ENCODE data around the gene BLOC1S4.
"Not testable (repeated sequence)": the region's sequence is repeated elsewhere in the genome, so short reads cannot be mapped to it uniquely, and the experiment has no call there.

Gene BLOC1S4

DNA sequence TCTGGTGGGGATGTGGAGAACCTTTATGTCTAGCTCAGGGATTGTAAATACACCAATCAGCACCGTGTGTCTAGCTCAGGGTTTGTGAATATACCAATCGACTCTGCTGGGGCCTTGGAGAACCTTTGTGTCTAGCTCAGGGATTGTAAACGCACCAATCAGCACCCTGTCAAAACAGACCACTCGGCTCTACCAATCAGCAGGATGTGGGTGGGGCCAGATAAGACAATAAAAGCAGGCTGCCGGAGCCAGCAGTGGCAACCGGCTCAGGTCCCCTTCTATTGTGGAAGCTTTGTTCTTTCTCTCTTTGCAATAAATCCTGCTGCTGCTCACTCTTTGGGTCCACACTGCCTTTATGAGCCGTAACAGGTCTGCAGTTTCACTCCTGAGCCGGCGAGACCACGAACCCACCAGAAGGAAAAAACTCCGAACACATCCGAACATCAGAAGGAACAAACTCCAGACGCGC is 42.7 kb upstream of the BLOC1S4 start:
- H3K9ac ChIP-seq (ENCODE audit: low read length): peak overlapping the region; percentile 44
- H2BK5ac ChIP-seq (ENCODE audit: low read length); H3K36me3 ChIP-seq (ENCODE audit: control insufficient read depth, insufficient read depth, low read length); H2BK15ac ChIP-seq (replicated peaks; ENCODE audit: low read depth); H3K27ac ChIP-seq (ENCODE audit: low read depth, low read length); H2AK5ac ChIP-seq (ENCODE audit: low read length); DNase-seq; H2BK120ac ChIP-seq (ENCODE audit: low read depth, low read length); H4K8ac ChIP-seq (ENCODE audit: low read depth, low read length); H3K27me3 ChIP-seq (ENCODE audit: insufficient read depth, low read length, poor library complexity); H3K23ac ChIP-seq (ENCODE audit: low read length); H3K18ac ChIP-seq (ENCODE audit: low read length); H3K4me3 ChIP-seq (ENCODE audit: low read length); H3K4ac ChIP-seq (ENCODE audit: low read depth, low read length); H4K5ac ChIP-seq (ENCODE audit: low read length); H3K4me2 ChIP-seq (ENCODE audit: low read length); H3K4me1 ChIP-seq (ENCODE audit: control insufficient read depth, low read depth, low read length): not testable (repeated sequence)
- WGBS (ENCODE audit: extremely low coverage, insufficient coverage, low lambda C conversion rate): no CpG with 5 or more reads among the region's 14 CpGs
- peak overlapping the region; percentile 56 for H3K56ac ChIP-seq (ENCODE audit: low read length)
- H3K79me1 ChIP-seq (ENCODE audit: low read length): peaks cover 21% of the 10 kb centered on the region
- H3K79me2 ChIP-seq (ENCODE audit: control insufficient read depth, insufficient read depth, low read length): peaks cover 17% of the 10 kb centered on the region

DNA sequence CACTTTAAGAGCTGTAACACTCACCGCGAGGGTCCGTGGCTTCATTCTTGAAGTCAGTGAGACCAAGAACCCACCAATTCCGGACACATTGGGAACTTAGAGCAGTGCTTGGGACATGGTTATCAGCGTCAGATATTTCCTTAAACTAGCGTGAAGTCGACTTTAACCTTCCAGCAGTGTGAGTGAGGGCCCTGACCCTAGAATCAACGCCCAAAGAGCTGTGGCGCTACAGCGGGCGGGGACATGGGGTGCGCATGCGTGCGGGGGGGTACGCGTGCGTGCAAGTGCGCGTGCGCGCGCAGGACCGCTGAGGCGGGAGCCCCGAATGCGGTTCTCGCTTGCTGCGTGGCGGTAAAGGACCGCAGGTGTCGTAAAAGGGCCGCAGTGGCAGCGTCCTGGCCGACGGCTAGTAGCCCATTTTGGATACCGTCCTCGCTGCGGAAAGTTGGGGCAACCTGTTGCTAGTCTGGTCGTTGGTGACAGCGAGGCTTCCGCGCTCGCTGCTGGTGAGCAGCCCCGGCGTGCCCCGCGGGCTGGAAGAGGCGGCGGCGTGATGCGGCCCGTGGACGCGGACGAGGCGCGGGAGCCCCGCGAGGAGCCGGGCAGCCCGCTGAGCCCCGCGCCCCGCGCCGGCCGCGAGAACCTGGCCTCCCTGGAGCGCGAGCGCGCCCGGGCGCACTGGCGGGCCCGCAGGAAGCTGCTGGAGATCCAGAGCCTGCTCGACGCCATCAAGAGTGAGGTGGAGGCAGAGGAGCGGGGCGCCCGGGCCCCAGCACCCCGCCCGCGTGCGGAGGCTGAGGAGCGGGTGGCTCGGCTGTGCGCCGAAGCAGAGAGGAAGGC is 42.1 kb upstream of the BLOC1S4 start:
- H4K5ac ChIP-seq (ENCODE audit: low read length): no peak overlapping the region
- H3K36me3 ChIP-seq (ENCODE audit: control insufficient read depth, insufficient read depth, low read length): peaks cover 3% of the 10 kb centered on the region
- peak overlapping the region; percentile 58 for H3K4ac ChIP-seq (ENCODE audit: low read depth, low read length)
- DNase-seq: peak; percentile 97
- peak overlapping the region; percentile 75 for H3K9ac ChIP-seq (ENCODE audit: low read length)
- H2BK5ac ChIP-seq (ENCODE audit: low read length): no peak overlapping the region
- no CpG with 5 or more reads among the region's 89 CpGs for WGBS (ENCODE audit: extremely low coverage, insufficient coverage, low lambda C conversion rate)
- H3K4me3 ChIP-seq (ENCODE audit: low read length): peak overlapping the region; percentile 67
- peaks cover 17% of the 10 kb centered on the region for H3K79me2 ChIP-seq (ENCODE audit: control insufficient read depth, insufficient read depth, low read length)
- H3K56ac ChIP-seq (ENCODE audit: low read length): peak overlapping the region; percentile 86
- no peak overlapping the region for H2AK5ac ChIP-seq (ENCODE audit: low read length)
- peak overlapping the region; percentile 44 for H3K4me2 ChIP-seq (ENCODE audit: low read length)
- H3K4me1 ChIP-seq (ENCODE audit: control insufficient read depth, low read depth, low read length): peaks cover 4% of the 10 kb centered on the region
- no peak overlapping the region for H4K8ac ChIP-seq (ENCODE audit: low read depth, low read length)
- H3K79me1 ChIP-seq (ENCODE audit: low read length): peaks cover 22% of the 10 kb centered on the region
- H3K18ac ChIP-seq (ENCODE audit: low read length): peak overlapping the region; percentile 81
- H3K27ac ChIP-seq (ENCODE audit: low read depth, low read length): peak overlapping the region; percentile 47
- no peak overlapping the region for H2BK120ac ChIP-seq (ENCODE audit: low read depth, low read length)
- H3K27me3 ChIP-seq (ENCODE audit: insufficient read depth, low read length, poor library complexity): no peaks in the 10 kb centered on the region
- H3K23ac ChIP-seq (ENCODE audit: low read length): no peak overlapping the region
- H2BK15ac ChIP-seq (replicated peaks; ENCODE audit: low read depth): no peak overlapping the region

DNA sequence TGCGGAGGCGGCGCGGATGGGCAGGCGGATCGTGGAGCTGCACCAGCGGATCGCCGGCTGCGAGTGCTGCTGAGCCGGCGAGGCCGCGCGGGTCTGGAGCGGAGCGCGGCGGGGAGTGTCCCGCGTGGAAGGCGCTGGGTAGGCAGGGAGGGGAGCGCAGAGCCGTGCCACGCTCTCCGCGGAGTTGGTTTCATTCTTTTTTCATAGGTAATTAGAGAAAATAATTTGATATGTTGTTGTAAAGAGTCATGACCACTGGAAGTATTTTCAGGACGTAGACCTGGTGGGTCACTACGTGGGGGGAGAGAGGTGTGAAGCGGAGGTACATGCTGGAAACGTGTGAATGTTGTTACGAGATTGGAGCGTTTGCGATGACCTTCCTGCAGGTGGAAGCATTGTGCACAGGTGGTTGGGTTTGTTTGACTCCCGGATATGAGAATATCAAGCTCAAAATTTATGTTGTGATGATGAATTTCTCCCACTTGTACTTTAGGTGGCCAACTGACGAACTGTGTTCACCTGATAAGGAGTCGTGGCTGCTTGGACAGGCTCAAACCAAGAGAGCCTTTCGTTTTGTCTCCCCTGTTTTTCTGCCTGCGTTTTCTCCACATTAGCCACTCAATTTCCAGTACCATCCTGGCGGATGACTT is 41.3 kb upstream of the BLOC1S4 start:
- Histone ChIP-seq H3K79me1 (ENCODE audit: low read length) (peaks cover 22% of the 10 kb centered on the region), H3K4me1 (ENCODE audit: control insufficient read depth, low read depth, low read length) (peaks cover 4% of the 10 kb centered on the region), H3K27me3 (ENCODE audit: insufficient read depth, low read length, poor library complexity) (no peaks in the 10 kb centered on the region), H3K27ac (ENCODE audit: low read depth, low read length) (peak overlapping the region; percentile 47), H3K9ac (ENCODE audit: low read length) (peak overlapping the region; percentile 75), H2BK120ac (ENCODE audit: low read depth, low read length) (no peak overlapping the region), H3K4me2 (ENCODE audit: low read length) (peak overlapping the region; percentile 44), H4K8ac (ENCODE audit: low read depth, low read length) (no peak overlapping the region), H3K4ac (ENCODE audit: low read depth, low read length) (peak overlapping the region; percentile 58), H3K23ac (ENCODE audit: low read length) (no peak overlapping the region), H4K5ac (ENCODE audit: low read length) (no peak overlapping the region), H2BK15ac (replicated peaks; ENCODE audit: low read depth) (no peak overlapping the region), H3K56ac (ENCODE audit: low read length) (peak overlapping the region; percentile 86), H3K36me3 (ENCODE audit: control insufficient read depth, insufficient read depth, low read length) (peaks cover 3% of the 10 kb centered on the region), H3K79me2 (ENCODE audit: control insufficient read depth, insufficient read depth, low read length) (peaks cover 17% of the 10 kb centered on the region), H3K4me3 (ENCODE audit: low read length) (peak overlapping the region; percentile 67), H2BK5ac (ENCODE audit: low read length) (no peak overlapping the region), H3K18ac (ENCODE audit: low read length) (peak overlapping the region; percentile 81), H2AK5ac (ENCODE audit: low read length) (no peak overlapping the region)
- whole genome bisulfite sequencing (ENCODE audit: extremely low coverage, insufficient coverage, low lambda C conversion rate): no CpG with 5 or more reads among the region's 40 CpGs
- DNase-seq: peak; percentile 71

DNA sequence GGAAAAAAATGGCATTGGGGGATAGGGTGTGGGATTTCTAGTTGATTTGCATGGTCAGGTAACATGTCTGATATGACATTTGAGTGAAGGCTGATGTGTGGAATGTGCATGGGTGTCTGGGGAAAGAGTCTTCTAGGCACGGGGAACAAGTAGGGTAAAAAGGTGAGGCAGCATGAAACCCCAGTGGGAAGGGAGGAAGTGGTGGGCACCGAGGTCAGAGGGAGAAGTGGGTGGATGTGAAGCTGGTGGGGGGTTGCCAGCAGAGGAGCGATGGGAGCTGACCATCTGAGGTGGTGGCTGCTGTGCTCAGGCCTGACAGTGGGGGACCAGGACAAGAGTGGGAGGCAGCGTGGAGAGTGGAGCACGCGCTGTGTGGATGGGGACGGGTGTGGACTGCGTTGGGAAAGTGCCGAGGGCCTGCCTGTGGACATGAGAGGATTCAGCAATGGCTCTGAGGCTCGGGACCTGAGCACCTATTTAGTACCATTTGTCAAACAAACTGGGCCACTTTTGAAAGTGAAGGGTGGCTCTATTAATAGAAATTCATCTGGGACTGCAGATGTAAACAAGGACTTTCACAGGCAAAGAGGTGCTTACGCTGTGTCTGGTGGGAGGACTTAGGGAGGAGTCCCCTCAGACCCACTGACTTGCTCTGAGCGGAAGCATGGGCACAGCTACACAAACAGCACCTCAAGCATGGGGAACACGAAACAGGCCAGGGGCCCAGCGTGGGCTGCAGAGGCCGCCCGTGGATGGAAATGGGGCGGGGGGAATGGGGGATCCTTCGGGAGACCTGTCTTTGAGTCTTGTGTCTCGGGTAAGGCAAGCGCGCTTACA is 39.0 kb upstream of the BLOC1S4 start:
- no peak overlapping the region for H3K27ac ChIP-seq (ENCODE audit: low read depth, low read length)
- no CpG with 5 or more reads among the region's 21 CpGs for WGBS (ENCODE audit: extremely low coverage, insufficient coverage, low lambda C conversion rate)
- H3K4me1 ChIP-seq (ENCODE audit: control insufficient read depth, low read depth, low read length): peaks cover 4% of the 10 kb centered on the region
- no peak overlapping the region for H3K4me2 ChIP-seq (ENCODE audit: low read length)
- peak overlapping the region; percentile 34 for H3K56ac ChIP-seq (ENCODE audit: low read length)
- H3K36me3 ChIP-seq (ENCODE audit: control insufficient read depth, insufficient read depth, low read length): peaks cover 3% of the 10 kb centered on the region
- H3K27me3 ChIP-seq (ENCODE audit: insufficient read depth, low read length, poor library complexity): no peaks in the 10 kb centered on the region
- no peak for DNase-seq
- no peak overlapping the region for H2BK5ac ChIP-seq (ENCODE audit: low read length)
- no peak overlapping the region for H4K5ac ChIP-seq (ENCODE audit: low read length)
- H3K79me1 ChIP-seq (ENCODE audit: low read length): peaks cover 22% of the 10 kb centered on the region
- peaks cover 17% of the 10 kb centered on the region for H3K79me2 ChIP-seq (ENCODE audit: control insufficient read depth, insufficient read depth, low read length)
- no peak overlapping the region for H3K23ac ChIP-seq (ENCODE audit: low read length)
- H2AK5ac ChIP-seq (ENCODE audit: low read length): no peak overlapping the region
- no peak overlapping the region for H2BK15ac ChIP-seq (replicated peaks; ENCODE audit: low read depth)
- H3K4me3 ChIP-seq (ENCODE audit: low read length): no peak overlapping the region
- no peak overlapping the region for H3K9ac ChIP-seq (ENCODE audit: low read length)
- no peak overlapping the region for H2BK120ac ChIP-seq (ENCODE audit: low read depth, low read length)
- H4K8ac ChIP-seq (ENCODE audit: low read depth, low read length): no peak overlapping the region
- no peak overlapping the region for H3K4ac ChIP-seq (ENCODE audit: low read depth, low read length)
- H3K18ac ChIP-seq (ENCODE audit: low read length): no peak overlapping the region

DNA sequence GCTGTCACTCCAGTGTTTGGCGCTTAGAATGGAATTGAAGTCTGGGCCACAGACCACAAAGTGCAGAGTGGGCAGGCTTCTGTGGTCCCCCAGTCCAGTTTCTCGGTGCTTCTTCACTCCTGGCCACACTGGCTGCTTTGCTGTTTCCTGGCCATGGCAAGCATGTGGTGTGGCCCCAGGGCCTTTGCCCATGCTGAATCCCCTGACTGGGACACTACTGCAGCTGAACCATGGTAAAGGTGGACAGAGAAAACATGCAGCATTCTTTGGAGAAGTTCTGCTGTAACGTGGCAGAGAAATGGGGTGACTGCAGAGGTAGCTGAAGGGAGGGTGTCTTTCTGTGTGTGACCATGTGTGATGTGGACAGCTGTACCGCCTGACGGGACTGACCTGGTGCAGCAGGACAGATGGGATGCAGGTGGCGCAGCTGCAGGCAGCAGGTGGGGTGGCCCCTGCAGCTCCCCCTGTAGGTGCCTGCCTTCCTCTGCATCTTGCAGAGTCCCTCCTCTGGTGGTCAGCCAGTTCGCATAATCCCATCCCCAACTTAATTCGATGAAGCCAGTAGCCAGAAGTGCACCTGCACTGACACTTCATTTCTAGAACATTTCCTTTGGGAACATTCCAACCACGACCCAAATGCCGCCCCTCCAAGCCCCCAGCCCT is 35.5 kb upstream of the BLOC1S4 start:
- Histone ChIP-seq H4K5ac (ENCODE audit: low read length) (no peak overlapping the region), H2AK5ac (ENCODE audit: low read length) (no peak overlapping the region), H2BK120ac (ENCODE audit: low read depth, low read length) (no peak overlapping the region), H2BK5ac (ENCODE audit: low read length) (no peak overlapping the region), H3K4ac (ENCODE audit: low read depth, low read length) (no peak overlapping the region), H2BK15ac (replicated peaks; ENCODE audit: low read depth) (no peak overlapping the region), H3K4me3 (ENCODE audit: low read length) (no peak overlapping the region), H3K4me1 (ENCODE audit: control insufficient read depth, low read depth, low read length) (no peaks in the 10 kb centered on the region), H3K79me1 (ENCODE audit: low read length) (peaks cover 13% of the 10 kb centered on the region), H3K18ac (ENCODE audit: low read length) (no peak overlapping the region), H3K79me2 (ENCODE audit: control insufficient read depth, insufficient read depth, low read length) (peaks cover 11% of the 10 kb centered on the region), H3K56ac (ENCODE audit: low read length) (no peak overlapping the region), H4K8ac (ENCODE audit: low read depth, low read length) (no peak overlapping the region), H3K36me3 (ENCODE audit: control insufficient read depth, insufficient read depth, low read length) (peaks cover 3% of the 10 kb centered on the region), H3K23ac (ENCODE audit: low read length) (no peak overlapping the region), H3K27ac (ENCODE audit: low read depth, low read length) (no peak overlapping the region), H3K9ac (ENCODE audit: low read length) (no peak overlapping the region), H3K27me3 (ENCODE audit: insufficient read depth, low read length, poor library complexity) (no peaks in the 10 kb centered on the region), H3K4me2 (ENCODE audit: low read length) (no peak overlapping the region)
- no CpG with 5 or more reads among the region's 10 CpGs for WGBS (ENCODE audit: extremely low coverage, insufficient coverage, low lambda C conversion rate)
- DNase-seq: peak; percentile 57
